Stomach (tissue), 9 donors: Measurements from ENCODE around the gene GRIK1. TPM values are rescaled to one million over a fixed set of nuclear protein-coding genes. Genes with fewer than 3 reads are reported as not detected.
A peak's percentile ranks its signal among the peaks of the same experiment; 100 is the strongest.

ENCODE experiments used
- DNase-seq, 2 donors: peaks; one replicate each; pipeline versions ENCODE4 v3.0.0 to v3.0.0-alpha.2; 2013 to 2019
- H3K27ac ChIP-seq, 5 donors: fragments of 200-600 bp in 4 of 5; sonication (generic) in 4 of 5; one replicate each; pipeline ENCODE4 v1.5.1; 2013 to 2019; ENCODE audit warnings: mild to moderate bottlenecking in 1 of 5, moderate library complexity in 1 of 5
- H3K27me3 ChIP-seq, 3 donors: fragments of 200-600 bp; sonication (generic); one replicate each; pipeline ENCODE4 v1.5.1; 2017 to 2019; ENCODE audit warnings: mixed run types in 1 of 3
- H3K36me3 ChIP-seq, 4 donors: fragments of 200-600 bp; sonication (generic); 1 replicate in 3 of 4; 2 replicates in 1 of 4; pipeline ENCODE4 v1.5.1; 2016 to 2019
- H3K4me1 ChIP-seq, 4 donors: fragments of 200-600 bp; sonication (generic); one replicate each; pipeline ENCODE4 v1.5.1; 2016 to 2019
- H3K4me3 ChIP-seq, 4 donors: fragments of 200-600 bp; sonication (generic) in 3 of 4; one replicate each; pipeline ENCODE4 v1.5.1; 2016 to 2019; ENCODE audit warnings: mild to moderate bottlenecking in 1 of 4
- H3K9me3 ChIP-seq, 4 donors: fragments of 200-600 bp; sonication (generic); one replicate each; pipeline ENCODE4 v1.5.1; 2016 to 2019
- CTCF ChIP-seq, 7 experiments: fragments of 450-650 bp in 4 of 7; fragments of 200-600 bp in 3 of 7; sonication (generic) in 3 of 7; IDR thresholded peaks; one replicate each; pipeline ENCODE4 v1.5.1; 2016 to 2019; ENCODE audit warnings: antibody characterized with exemption in 7 of 7, control low read depth in 2 of 7, mild to moderate bottlenecking in 1 of 7
- EP300 ChIP-seq: sonication (generic); formaldehyde crosslinking; IDR thresholded peaks from one replicate; pipeline ENCODE4 v1.6.1; 2017; ENCODE audit warnings: antibody characterized with exemption
- POLR2A ChIP-seq, 4 donors: fragments of 450-650 bp; IDR thresholded peaks; one replicate each; pipeline ENCODE4 v1.6.1; 2016; ENCODE audit warnings: antibody characterized with exemption in 4 of 4, control low read depth in 2 of 4, mild to moderate bottlenecking in 1 of 4, moderate library complexity in 1 of 4
- POLR2AphosphoS5 ChIP-seq, 3 donors: sonication (generic); formaldehyde crosslinking; IDR thresholded peaks; one replicate each; pipeline ENCODE4 v1.6.1; 2016; ENCODE audit warnings: antibody characterized with exemption in 3 of 3
- WGBS, 5 donors: extraction: QIAGEN DNeasy Blood & Tissue Kit in 3 of 5; methylation state at CpG; one replicate each; pipeline versions ENCODE4 v1.1.5 to v1.1.7; 2013 to 2018; 5-methylcytosine and 5-hydroxymethylcytosine counted together
- intact Hi-C: fragments of 100-400 bp; cut with DNase I; formaldehyde crosslinking; loops from one replicate; pipeline ENCODE4 v1.15.1; 2023; ENCODE audit warnings: low total_unique reads
- polyA plus RNA-seq, 3 donors: library from polyadenylated mRNA; stranded (reverse); fragments of 200-250 nt; gene quantifications; one replicate each; pipeline ENCODE4 v1.2.3, GENCODE V29; 2013
- total RNA-seq, 5 donors: library from RNA; depleted of rRNA; stranded (reverse); fragments of >200 nt; gene quantifications; one replicate each; pipeline versions ENCODE4 v1.1.0 to v1.2.3, GENCODE V29; 2014 to 2016
- donor health status: healthy with polysubstance abuse.
- donor health status: Bipolar disorder and iron deficiency.
- donor health status: healthy.

GRIK1 gene
- total and polyA plus RNA-seq, 8 donors = 0.06 to 1.5 (median 0.66) TPM; not detected in 4

GRCh38 chr21:29691616-29692491 lies 247.9 kb downstream of the GRIK1 start:
- Histone ChIP-seq H3K4me3 (no peak overlapping the region), H3K27ac (no peak overlapping the region), H3K36me3 (no peaks in the 10 kb centered on the region), H3K9me3 (peaks cover 0 to 3% (median 0%) of the 10 kb centered on the region in 4 donors), H3K27me3 (no peaks in the 10 kb centered on the region), H3K4me1 (no peaks in the 10 kb centered on the region)
- peak in 1 of 2 donors; percentile 6 for DNase-seq
- TF ChIP-seq EP300 (no peak), POLR2A (IDR thresholded peaks at IDR 0.05) (no peak), POLR2AphosphoS5 (IDR thresholded peaks at IDR 0.05) (no peak), CTCF (IDR thresholded peaks at IDR 0.05) (no peak)
- whole genome bisulfite sequencing, 5 donors = 53 to 75% (median 62%) methylated on average over 5 of the region's 5 CpGs
- intact Hi-C loops = no loop called here

- H3K27ac ChIP-seq = no peak overlapping the region
- no peak for DNase-seq
- H3K4me3 ChIP-seq = no peak overlapping the region
- no peaks in the 10 kb centered on the region for H3K27me3 ChIP-seq
- 62 to 81% (median 72%) methylated on average over 6 of the region's 6 CpGs for WGBS, 5 donors
- peaks cover 0 to 5% (median 0%) of the 10 kb centered on the region in 4 donors for H3K9me3 ChIP-seq
- TF ChIP-seq POLR2A (IDR thresholded peaks at IDR 0.05) (no peak), POLR2AphosphoS5 (IDR thresholded peaks at IDR 0.05) (no peak), CTCF (IDR thresholded peaks at IDR 0.05) (no peak), EP300 (no peak)
- no peaks in the 10 kb centered on the region for H3K4me1 ChIP-seq
- intact Hi-C loops = no loop called here
- no peaks in the 10 kb centered on the region for H3K36me3 ChIP-seq
These were observed 250.0 kb downstream of the GRIK1 start for GRCh38 chr21:29689753-29690152.

- Histone ChIP-seq H3K27me3 (no peaks in the 10 kb centered on the region), H3K36me3 (no peaks in the 10 kb centered on the region), H3K9me3 (peaks cover 0 to 17% (median 0%) of the 10 kb centered on the region in 4 donors), H3K4me1 (no peaks in the 10 kb centered on the region), H3K27ac (no peak overlapping the region), H3K4me3 (no peak overlapping the region)
- WGBS, 5 donors = 82 to 94% (median 93%) methylated on average over 1 of the region's 1 CpG
- DNase-seq = no peak
- intact Hi-C loops = no loop called here
- TF ChIP-seq POLR2A (IDR thresholded peaks at IDR 0.05) (no peak), POLR2AphosphoS5 (IDR thresholded peaks at IDR 0.05) (no peak), EP300 (no peak), CTCF (IDR thresholded peaks at IDR 0.05) (no peak)
These were observed 255.7 kb downstream of the GRIK1 start for GRCh38 chr21:29684106-29684505.

GRCh38 chr21:29682800-29683199 lies 257.0 kb downstream of the GRIK1 start:
- 77 to 89% (median 85%) methylated on average over 3 of the region's 3 CpGs for WGBS, 5 donors
- Histone ChIP-seq H3K4me1 (no peaks in the 10 kb centered on the region), H3K36me3 (no peaks in the 10 kb centered on the region), H3K9me3 (peaks cover 0 to 17% (median 0%) of the 10 kb centered on the region in 4 donors), H3K4me3 (no peak overlapping the region), H3K27ac (no peak overlapping the region), H3K27me3 (no peaks in the 10 kb centered on the region)
- DNase-seq = no peak
- intact Hi-C loops = no loop called here
- no peak for TF ChIP-seq POLR2AphosphoS5 (IDR thresholded peaks at IDR 0.05)
- no peak for TF ChIP-seq EP300
- no peak for TF ChIP-seq CTCF (IDR thresholded peaks at IDR 0.05)
- no peak for TF ChIP-seq POLR2A (IDR thresholded peaks at IDR 0.05)
